Activated CD8-positive, alpha-beta T cell treated with anti-CD3 and anti-CD28 coated beads, Interleukin-2, amount 10 ng/mL, durations not matched to agents 7 days and 5 days (primary cell): ENCODE measurements around the gene ARMC12. TPM values are rescaled to one million over a fixed set of nuclear protein-coding genes. Genes with fewer than 3 reads are reported as not detected.
A peak's percentile ranks its signal among the peaks of the same experiment; 100 is the strongest.

Source experiments
- ATAC-seq: fragments of 150-1000 bp; cut with Tn5 transposase; one replicate; pipeline ENCODE4 v1.10.0; 2021; ENCODE audit warnings: moderate library complexity
- CTCF ChIA-PET: fragments of 350-600 bp; sonication (Branson Sonifier 250); formaldehyde crosslinking; loops from one replicate; lab custom pipeline; 2021; ENCODE audit warnings: antibody characterized with exemption; lab: Charles Lee
- POLR2A ChIA-PET: fragments of 350-600 bp; sonication (Branson Sonifier 250); formaldehyde crosslinking; loops from one replicate; lab custom pipeline; 2021; ENCODE audit warnings: antibody characterized with exemption; lab: Charles Lee
- DNase-seq: peaks from one replicate; pipeline ENCODE4 v3.0.0-alpha.2; 2020
- H3K27ac Mint-ChIP-seq: one replicate; pipeline ENCODE4 v1.8.0; 2021; ENCODE audit warnings: mild to moderate bottlenecking, mixed read lengths
- H3K27me3 Mint-ChIP-seq: one replicate; pipeline ENCODE4 v1.8.0; 2021; ENCODE audit warnings: low read depth, mixed read lengths
- H3K36me3 Mint-ChIP-seq: one replicate; pipeline ENCODE4 v1.8.0; 2021; ENCODE audit warnings: low read depth, mixed read lengths
- H3K4me1 Mint-ChIP-seq: one replicate; pipeline ENCODE4 v1.8.0; 2021; ENCODE audit warnings: low read depth, mixed read lengths
- H3K4me3 Mint-ChIP-seq: one replicate; pipeline ENCODE4 v1.8.0; 2021; ENCODE audit warnings: mild to moderate bottlenecking, mixed read lengths
- H3K9me3 Mint-ChIP-seq: one replicate; pipeline ENCODE4 v1.8.0; 2022; ENCODE audit warnings: mixed read lengths; ENCODE audit not compliant: insufficient read depth
- total RNA-seq, 2 experiments: library from RNA; stranded (reverse); gene quantifications; one replicate each; pipeline ENCODE4 v1.2.3, GENCODE V29; 2021

ARMC12 gene
- total RNA-seq, 2 experiments from 2014 or later = 0.37 to 0.45 TPM

DNA sequence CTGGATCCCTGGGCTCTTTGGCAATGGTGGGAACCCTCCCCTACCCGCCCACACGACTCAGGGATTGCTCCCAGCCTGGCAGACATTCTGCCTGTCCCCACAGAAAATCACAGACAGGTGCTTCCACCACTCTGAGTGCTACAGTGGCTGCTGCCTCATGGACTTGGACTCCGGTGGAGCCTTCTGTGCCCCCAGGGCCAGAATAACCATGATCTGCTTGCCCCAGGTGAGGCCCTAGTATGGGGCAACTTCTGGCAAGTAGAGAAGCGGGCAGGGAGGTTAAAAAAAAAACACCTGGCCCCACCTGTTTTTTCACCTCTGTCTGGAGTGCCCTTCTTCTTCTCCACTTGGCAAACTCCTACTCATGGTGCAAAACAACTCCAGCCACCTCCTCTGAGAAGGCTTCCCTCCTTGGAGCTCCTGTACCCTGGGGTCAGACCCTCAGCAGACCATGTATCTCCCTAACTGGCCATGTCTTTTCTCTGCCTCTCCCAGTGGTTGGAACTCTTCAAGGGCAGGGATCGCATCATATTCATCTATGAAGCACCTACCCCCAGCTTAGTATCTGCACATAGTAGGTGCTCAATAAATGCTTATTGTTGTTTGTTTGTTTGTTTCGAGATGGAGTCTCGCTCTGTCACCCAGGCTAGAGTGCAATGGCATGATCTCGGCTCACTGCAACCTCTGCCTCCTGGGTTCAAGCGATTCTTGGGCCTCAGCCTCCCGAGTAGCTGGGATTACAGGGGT lies 40.7 kb downstream of the ARMC12 start:
- Mint-ChIP-seq H3K4me1 (no peaks in the 10 kb centered on the region), H3K4me3 (peak overlapping the region; percentile 22), H3K27me3 (peaks cover 32% of the 10 kb centered on the region), H3K36me3 (no peaks in the 10 kb centered on the region), H3K27ac (no peak overlapping the region), H3K9me3 (no peaks in the 10 kb centered on the region)
- ATAC-seq (no peak), DNase-seq (no peak)
- ChIA-PET CTCF (no interaction called here), POLR2A (no interaction called here)

DNA sequence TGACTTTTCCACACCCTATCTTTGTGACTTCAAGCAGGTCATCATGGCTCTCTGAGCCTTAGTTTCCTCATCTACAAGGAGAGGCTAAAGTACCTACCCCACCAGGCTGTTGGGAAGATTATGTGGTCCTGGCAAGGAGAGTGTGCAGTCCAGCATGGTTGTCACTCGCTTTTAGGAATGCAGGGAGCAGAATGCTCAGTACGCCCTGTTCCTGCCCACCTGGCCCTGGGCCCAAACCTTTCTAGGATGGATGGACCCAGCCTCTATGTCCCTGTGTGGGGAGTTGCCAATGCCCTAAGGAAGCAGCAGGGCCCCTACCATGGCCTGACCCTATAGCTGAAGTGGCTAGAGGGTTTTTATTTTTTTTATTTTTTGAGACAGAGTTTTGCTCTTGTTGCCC lies 41.6 kb downstream of the ARMC12 start:
- POLR2A ChIA-PET = no interaction called here
- CTCF ChIA-PET = no interaction called here
- H3K4me3 Mint-ChIP-seq = no peak overlapping the region

DNA sequence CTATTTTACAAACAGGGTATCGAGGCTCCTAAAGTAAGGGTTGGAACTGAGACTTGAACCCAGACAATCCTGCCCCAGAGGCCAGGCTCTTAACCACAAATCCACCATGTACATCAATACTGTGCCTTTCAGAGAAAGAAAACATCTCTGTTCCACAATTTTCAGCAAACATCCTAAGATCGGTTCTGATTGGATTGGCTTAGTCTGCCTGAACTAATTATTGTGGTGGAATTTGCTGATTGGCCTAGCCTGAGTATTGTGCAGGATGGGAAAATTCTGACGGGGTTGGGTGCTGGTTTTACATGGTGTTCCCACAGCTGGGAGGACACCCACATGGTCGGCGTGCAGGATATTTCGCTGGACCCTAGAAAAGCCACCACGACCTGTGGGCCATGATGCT lies 43.9 kb downstream of the ARMC12 start, which contains the start of gene CLPSL1:
TSS of gene CLPSL1 (plus strand) at position 301 of the 400 bp plus-strand sequence. CDS start at position 393, 92 bp downstream.
- CTCF ChIA-PET = no interaction called here
- no peaks in the 10 kb centered on the region for H3K4me1 Mint-ChIP-seq
- peaks cover 33% of the 10 kb centered on the region for H3K27me3 Mint-ChIP-seq
- H3K4me3 Mint-ChIP-seq = no peak within 1 kb of the TSS
- no peak for ATAC-seq
- POLR2A ChIA-PET = interaction anchor here (0.6 kb wide), 1 partner anchor 147 kb away, joined by 3 read pairs; no protein-coding TSS in a partner anchor
- no peaks in the 10 kb centered on the region for H3K36me3 Mint-ChIP-seq
- no peaks in the 10 kb centered on the region for H3K9me3 Mint-ChIP-seq
- H3K27ac Mint-ChIP-seq = no peak within 1 kb of the TSS
- DNase-seq = no peak

More for the DNA sequence above, 41.6 kb downstream of the ARMC12 start:
- Mint-ChIP-seq H3K4me1 (no peaks in the 10 kb centered on the region), H3K36me3 (no peaks in the 10 kb centered on the region), H3K9me3 (no peaks in the 10 kb centered on the region), H3K27me3 (peaks cover 32% of the 10 kb centered on the region), H3K27ac (no peak overlapping the region)
- DNase-seq = no peak
- ATAC-seq = no peak

DNA sequence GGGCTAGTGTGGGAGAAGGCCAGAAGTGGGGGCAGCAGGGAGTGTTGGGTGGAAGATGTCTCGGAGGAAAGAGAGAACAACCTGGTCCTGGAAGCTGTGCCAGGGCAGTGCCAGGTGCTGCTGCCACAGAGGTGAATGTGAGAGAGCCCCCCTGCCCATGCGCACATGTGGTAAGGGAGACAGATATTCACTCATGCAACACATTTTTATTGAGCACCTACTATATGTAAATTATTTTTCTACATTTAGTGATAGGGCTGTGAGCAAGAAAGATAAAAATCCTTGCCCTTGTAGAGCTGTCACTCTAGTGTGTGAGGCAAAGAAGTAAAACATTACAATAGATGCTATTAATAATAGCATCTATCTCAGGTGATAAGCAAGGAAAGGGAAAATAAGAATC lies 44.5 kb downstream of the ARMC12 start:
- DNase-seq (no peak), ATAC-seq (no peak)
- H3K9me3 Mint-ChIP-seq = no peaks in the 10 kb centered on the region
- H3K4me3 Mint-ChIP-seq = no peak overlapping the region
- ChIA-PET POLR2A (interaction anchor here (0.6 kb wide), 1 partner anchor 148 kb away, joined by 3 read pairs; no protein-coding TSS in a partner anchor), CTCF (no interaction called here)
- H3K4me1 Mint-ChIP-seq = no peaks in the 10 kb centered on the region
- H3K27me3 Mint-ChIP-seq = peaks cover 33% of the 10 kb centered on the region
- no peaks in the 10 kb centered on the region for H3K36me3 Mint-ChIP-seq
- H3K27ac Mint-ChIP-seq = no peak overlapping the region

DNA sequence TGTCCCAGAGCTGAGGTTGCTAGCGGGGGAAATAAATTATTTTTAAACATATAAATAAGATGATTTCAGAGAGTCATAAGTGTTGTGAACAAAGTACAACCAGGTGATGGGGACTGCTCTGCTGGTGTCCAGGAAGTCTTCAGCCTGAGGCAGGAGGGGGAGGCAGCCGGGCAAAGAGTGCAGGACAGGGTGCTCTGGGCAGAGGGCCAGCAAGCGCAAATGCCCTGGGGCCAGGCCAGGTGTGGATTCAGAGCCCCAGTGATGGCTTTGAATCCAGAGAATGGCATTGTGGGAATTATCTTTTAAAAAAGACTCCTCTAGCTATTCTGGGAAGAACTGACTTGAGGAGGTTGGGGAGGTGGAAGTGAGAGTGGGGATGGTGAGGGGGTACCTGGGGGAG lies 45.6 kb downstream of the ARMC12 start:
- ChIA-PET POLR2A (no interaction called here), CTCF (no interaction called here)
- H3K4me1 Mint-ChIP-seq = no peaks in the 10 kb centered on the region
- no peak overlapping the region for H3K4me3 Mint-ChIP-seq
- H3K27ac Mint-ChIP-seq = no peak overlapping the region
- no peak for ATAC-seq
- DNase-seq = no peak
- H3K36me3 Mint-ChIP-seq = no peaks in the 10 kb centered on the region
- H3K9me3 Mint-ChIP-seq = no peaks in the 10 kb centered on the region
- peaks cover 33% of the 10 kb centered on the region for H3K27me3 Mint-ChIP-seq

DNA sequence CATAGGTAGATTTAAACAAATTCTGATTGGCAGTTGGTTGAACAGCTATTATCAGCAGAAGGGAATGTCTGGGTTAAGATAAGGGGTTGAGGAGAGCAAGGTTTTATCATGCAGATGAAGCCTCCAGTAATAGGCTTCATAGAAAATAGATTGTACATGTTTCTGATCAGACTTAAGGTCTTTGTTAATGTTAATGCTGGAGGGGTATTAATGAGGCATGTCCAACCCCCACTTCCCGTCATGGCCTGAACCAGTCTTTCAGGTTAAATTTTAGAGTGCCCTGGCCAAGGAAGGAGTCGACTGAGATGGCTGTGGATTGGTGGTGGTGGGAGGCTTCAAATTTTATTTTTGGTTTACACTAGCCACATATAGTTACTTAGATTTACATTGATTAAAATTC lies 47.4 kb downstream of the ARMC12 start:
- H3K27me3 Mint-ChIP-seq = peaks cover 43% of the 10 kb centered on the region
- POLR2A ChIA-PET = interaction anchor here (0.6 kb wide), 1 partner anchor 20 kb away, joined by 4 read pairs; no protein-coding TSS in a partner anchor
- CTCF ChIA-PET = no interaction called here

DNA sequence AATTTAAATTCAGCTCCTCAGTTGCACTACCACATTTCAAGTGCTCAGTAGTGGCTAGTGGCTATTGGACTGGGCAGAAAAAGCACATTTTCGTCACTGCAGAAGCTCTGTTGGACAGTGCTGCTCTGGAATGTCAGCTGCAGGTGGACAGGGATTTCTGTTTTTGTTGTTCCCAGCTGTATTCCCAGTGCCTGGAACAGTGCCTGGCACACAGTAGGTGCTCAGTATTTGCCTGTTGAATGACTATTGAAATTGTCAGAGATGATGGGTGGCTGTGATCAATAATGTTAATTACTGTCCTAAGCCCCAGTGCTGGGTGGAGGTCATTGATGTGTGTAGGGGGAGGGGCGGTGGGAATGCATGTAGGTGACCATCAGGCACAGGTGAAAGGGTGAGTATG lies 49.4 kb downstream of the ARMC12 start:
- Mint-ChIP-seq H3K36me3 (no peaks in the 10 kb centered on the region), H3K4me1 (no peaks in the 10 kb centered on the region), H3K27me3 (peaks cover 43% of the 10 kb centered on the region), H3K4me3 (no peak overlapping the region), H3K27ac (no peak overlapping the region), H3K9me3 (no peaks in the 10 kb centered on the region)
- DNase-seq (no peak), ATAC-seq (no peak)
- POLR2A ChIA-PET = no interaction called here
- CTCF ChIA-PET = no interaction called here

More for the DNA sequence above, 47.4 kb downstream of the ARMC12 start:
- Mint-ChIP-seq H3K4me3 (no peak overlapping the region), H3K9me3 (no peaks in the 10 kb centered on the region), H3K27ac (no peak overlapping the region), H3K4me1 (no peaks in the 10 kb centered on the region), H3K36me3 (no peaks in the 10 kb centered on the region)
- DNase-seq = no peak
- ATAC-seq = no peak

DNA sequence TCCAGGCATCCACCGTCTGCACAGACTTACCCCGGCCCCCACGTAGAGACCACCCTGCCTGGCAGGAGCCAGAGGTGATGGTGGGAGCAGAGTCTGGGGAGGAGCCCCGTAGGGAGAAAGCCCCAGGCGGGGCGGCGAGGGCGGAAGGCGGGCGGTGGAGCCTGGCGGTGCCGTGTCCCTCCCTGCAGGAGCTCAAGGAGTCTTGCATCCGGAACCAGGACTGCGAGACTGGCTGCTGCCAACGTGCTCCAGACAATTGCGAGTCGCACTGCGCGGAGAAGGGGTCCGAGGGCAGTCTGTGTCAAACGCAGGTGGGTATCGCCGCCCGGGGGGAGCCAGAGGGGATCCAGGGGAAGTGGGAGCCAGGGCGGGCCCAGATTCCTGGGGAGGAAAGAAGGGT lies 50.0 kb downstream of the ARMC12 start:
- DNase-seq = no peak
- no peak overlapping the region for H3K4me3 Mint-ChIP-seq
- ChIA-PET CTCF (no interaction called here), POLR2A (no interaction called here)
- H3K4me1 Mint-ChIP-seq = no peaks in the 10 kb centered on the region
- H3K27ac Mint-ChIP-seq = no peak overlapping the region
- peaks cover 43% of the 10 kb centered on the region for H3K27me3 Mint-ChIP-seq
- ATAC-seq = no peak
- H3K36me3 Mint-ChIP-seq = no peaks in the 10 kb centered on the region
- no peaks in the 10 kb centered on the region for H3K9me3 Mint-ChIP-seq

DNA sequence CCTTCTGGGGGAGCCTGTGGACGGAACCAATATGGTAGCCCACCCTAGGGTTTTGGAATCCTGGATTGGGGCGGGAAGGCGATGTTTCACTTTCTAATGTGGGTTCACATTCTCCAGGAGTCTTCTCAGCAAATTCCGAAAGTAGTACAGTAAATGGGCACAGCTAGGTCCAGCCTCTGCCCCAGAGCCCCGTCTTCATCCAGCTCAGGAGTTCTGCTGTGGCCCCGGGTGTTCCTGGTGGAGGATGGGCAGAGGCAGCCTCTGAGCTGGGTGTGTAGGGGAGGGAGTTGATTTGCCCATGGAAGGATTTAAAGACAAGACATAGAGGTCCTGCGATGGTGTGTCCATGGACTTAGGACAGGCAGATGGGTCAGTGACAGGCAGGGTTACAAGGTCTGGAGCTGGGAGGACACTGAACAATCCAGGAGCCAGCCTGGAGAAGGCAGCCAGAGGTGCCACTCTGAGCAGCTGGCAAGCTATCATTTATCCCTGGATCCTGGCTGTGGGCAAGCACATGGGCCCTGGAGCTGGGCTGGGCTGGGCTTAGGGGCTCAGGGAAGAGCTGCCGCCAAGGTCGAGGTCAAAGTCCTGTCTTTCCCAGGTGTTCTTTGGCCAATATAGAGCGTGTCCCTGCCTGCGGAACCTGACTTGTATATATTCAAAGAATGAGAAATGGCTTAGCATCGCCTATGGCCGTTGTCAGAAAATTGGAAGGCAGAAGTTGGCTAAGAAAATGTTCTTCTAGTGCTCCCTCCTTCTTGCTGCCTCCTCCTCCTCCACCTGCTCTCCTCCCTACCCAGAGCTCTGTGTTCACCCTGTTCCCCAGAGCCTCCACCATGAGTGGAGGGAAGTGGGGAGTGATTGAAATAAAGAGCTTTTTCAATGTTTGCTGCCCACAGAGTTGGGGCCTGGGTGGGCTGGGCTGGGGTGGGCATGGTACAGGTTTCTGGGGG lies 50.7 kb downstream of the ARMC12 start:
- peaks cover 43% of the 10 kb centered on the region for H3K27me3 Mint-ChIP-seq
- ChIA-PET POLR2A (no interaction called here), CTCF (no interaction called here)

DNA sequence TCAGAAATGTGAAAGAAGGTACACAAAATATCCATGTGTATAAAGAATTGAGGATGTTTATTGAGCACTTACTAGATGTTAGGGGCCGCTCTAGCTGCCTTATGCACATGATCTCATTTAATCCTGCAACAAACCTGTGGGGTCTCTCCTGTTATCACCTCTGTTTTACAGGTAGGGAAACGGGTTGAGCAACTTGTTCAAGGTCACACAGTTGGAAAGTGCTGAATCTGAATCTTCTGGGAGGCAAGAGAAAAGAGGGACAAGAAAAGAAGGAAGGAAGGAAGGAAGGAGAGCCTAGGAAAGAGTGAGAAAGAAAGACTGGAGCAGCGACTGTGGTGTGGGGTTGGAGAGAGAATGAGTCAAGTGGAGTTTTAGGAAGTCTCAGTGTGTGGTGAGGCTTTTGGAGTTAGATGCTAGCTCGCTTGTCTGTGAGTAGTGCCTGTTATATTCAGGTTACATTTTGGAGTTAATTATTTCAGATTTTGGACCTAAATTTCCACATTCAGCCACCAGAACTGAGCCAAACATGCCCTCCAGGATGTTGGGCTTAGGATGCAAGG lies 51.7 kb downstream of the ARMC12 start:
- Mint-ChIP-seq H3K27ac (no peak overlapping the region), H3K9me3 (no peaks in the 10 kb centered on the region), H3K36me3 (no peaks in the 10 kb centered on the region), H3K27me3 (peaks cover 46% of the 10 kb centered on the region), H3K4me3 (no peak overlapping the region), H3K4me1 (no peaks in the 10 kb centered on the region)
- ATAC-seq = no peak
- ChIA-PET CTCF (no interaction called here), POLR2A (no interaction called here)
- no peak for DNase-seq

More for the DNA sequence above, 50.7 kb downstream of the ARMC12 start:
- Mint-ChIP-seq H3K4me1 (no peaks in the 10 kb centered on the region), H3K27ac (no peak overlapping the region), H3K9me3 (no peaks in the 10 kb centered on the region), H3K36me3 (no peaks in the 10 kb centered on the region), H3K4me3 (no peak overlapping the region)
- DNase-seq (no peak), ATAC-seq (no peak)

DNA sequence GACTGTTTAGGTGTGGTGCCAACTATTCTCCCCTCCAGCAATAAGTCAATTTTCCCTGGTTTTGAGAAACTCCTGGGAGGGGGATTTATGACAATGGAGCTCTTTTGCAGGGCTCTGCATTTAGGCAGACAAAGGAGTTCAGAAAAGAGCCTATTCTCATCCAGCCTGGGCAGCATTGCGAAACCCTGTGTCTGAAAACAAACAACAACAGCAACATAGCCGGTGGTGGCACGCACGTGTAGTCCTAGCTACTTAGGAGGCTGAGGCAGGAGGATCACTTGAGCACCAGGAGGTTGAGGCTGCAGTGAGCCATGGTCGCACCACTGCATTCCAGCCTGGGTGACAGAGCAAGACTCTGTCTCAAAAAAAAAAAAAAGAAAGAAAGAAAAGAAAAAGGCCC lies 53.9 kb downstream of the ARMC12 start:
- DNase-seq = no peak
- Mint-ChIP-seq H3K9me3 (no peaks in the 10 kb centered on the region), H3K36me3 (no peaks in the 10 kb centered on the region), H3K27ac (no peak overlapping the region), H3K4me1 (no peaks in the 10 kb centered on the region), H3K27me3 (peaks cover 34% of the 10 kb centered on the region), H3K4me3 (no peak overlapping the region)
- no peak for ATAC-seq
- ChIA-PET POLR2A (no interaction called here), CTCF (no interaction called here)
